ENCODE data around the gene RAP1GAP2. TPM values are rescaled to one million over a fixed set of nuclear protein-coding genes. Genes with fewer than 3 reads are reported as not detected.

RAP1GAP2 gene
- total RNA-seq, 2 donors from 2014 or later, result 22.4 to 32.9 TPM

DNA sequence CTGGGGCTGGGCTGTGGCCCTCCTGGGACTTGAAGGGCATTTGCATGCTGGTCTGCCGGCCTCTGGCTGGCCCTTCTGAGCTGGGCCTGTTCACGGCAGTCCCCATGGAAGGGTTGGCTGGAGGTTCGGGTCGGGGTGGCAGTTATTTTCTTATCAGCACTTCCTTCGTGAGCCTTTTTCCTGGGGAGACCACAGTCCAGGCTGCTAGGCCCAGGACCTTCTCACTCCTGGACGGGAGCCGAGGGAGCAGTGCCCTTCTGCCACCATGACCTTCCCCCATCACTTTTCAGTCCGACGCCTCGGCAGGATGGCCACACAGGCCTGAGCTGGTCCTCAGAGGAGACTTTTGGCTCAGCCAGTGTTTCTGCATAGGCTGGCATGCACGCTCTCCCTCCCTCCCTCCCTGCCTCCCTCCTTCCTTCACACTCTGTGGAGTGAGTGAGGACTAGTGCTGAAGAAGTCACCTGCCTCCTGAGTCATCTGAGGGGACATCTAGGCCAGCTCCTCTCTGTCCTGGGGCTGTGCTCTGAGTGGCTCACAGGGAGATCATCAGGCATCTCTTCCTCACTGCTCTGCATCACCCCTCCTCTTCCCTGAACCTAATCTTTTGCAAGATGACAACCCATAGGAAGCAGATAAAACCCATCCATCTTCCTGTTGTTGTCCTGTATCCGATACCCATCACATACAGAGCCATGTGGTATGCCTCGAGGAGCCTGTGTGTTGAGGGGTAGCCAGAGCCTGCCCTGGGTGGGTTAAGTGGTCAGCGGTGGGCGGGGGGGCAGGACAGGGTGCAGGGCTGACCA, 109.7 kb downstream of the RAP1GAP2 start:
- Histone ChIP-seq H3K4me3 (no peak overlapping the region), H3K27ac (peak overlapping the region; percentile 83 to 94), H3K9me3 (no peaks in the 10 kb centered on the region), H3K4me1 (peaks cover 0 to 79% of the 10 kb centered on the region in 2 donors), H3K27me3 (no peaks in the 10 kb centered on the region), H3K36me3 (no peaks in the 10 kb centered on the region)
- TF ChIP-seq, protein P1, sequence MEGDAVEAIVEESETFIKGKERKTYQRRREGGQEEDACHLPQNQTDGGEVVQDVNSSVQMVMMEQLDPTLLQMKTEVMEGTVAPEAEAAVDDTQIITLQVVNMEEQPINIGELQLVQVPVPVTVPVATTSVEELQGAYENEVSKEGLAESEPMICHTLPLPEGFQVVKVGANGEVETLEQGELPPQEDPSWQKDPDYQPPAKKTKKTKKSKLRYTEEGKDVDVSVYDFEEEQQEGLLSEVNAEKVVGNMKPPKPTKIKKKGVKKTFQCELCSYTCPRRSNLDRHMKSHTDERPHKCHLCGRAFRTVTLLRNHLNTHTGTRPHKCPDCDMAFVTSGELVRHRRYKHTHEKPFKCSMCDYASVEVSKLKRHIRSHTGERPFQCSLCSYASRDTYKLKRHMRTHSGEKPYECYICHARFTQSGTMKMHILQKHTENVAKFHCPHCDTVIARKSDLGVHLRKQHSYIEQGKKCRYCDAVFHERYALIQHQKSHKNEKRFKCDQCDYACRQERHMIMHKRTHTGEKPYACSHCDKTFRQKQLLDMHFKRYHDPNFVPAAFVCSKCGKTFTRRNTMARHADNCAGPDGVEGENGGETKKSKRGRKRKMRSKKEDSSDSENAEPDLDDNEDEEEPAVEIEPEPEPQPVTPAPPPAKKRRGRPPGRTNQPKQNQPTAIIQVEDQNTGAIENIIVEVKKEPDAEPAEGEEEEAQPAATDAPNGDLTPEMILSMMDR (IDR thresholded peaks at IDR 0.05), result no peak
- no peak for DNase-seq (ENCODE audit: low spot score)

DNA sequence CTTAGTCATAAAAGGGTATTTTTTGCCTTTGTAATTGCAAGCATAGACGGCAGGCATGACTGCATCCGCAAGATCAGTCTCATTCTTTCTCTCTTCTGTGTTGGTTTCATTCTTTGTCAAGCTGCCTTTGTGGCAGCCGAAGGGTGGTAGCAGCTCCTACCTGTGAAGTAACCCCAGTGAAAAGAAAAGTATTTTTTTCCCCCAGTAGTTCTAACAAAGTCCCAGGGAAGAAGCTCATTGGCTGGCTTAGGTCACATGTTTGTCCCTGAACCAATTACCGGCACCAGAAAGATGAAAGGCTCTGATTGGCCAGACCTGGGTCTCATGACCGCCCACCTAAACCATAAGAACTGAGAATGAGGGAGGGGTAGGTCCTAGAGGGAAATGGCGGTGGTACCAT, 110.7 kb downstream of the RAP1GAP2 start:
- TF ChIP-seq, protein P1 (IDR thresholded peaks at IDR 0.05), result no peak
- H3K4me3 ChIP-seq, result no peak overlapping the region
- H3K9me3 ChIP-seq, result no peaks in the 10 kb centered on the region
- H3K36me3 ChIP-seq, result no peaks in the 10 kb centered on the region
- no peaks in the 10 kb centered on the region for H3K27me3 ChIP-seq
- peak overlapping the region; percentile 83 to 94 for H3K27ac ChIP-seq
- DNase-seq (ENCODE audit: low spot score), result no peak
- peaks cover 0 to 82% of the 10 kb centered on the region in 2 donors for H3K4me1 ChIP-seq

DNA sequence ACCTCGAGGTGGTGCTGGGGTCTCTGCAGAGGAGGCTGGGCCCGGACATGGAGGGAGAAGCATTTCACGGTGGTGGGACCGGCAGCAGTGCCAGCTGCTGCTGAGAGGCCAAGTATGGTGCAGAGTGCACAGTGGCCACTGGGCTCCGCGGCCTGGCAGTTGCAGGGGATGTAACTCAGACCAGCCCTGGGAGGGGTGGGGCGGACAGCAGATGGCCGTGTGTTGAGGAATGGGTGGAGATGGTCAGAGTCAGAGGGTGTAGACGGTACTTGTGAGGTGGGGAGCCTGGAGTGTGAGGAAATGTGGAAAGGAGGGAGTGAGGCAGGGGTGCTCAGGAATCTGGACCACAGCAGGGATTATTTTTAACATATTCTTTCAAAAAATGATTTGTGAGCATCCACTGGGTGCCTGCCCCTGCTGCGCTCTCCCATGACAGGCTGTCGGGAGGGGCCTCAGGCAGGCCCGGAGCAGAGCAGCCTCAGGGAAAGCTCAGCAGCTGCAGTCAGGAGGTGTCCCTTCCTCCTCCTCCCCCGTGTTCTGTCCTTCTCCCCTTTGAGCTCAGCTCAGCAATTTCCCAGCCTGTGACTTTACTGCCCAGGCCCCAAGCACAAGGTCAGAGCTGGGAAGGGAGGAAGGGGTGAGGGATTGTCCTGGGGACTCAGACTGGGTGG, 113.1 kb downstream of the RAP1GAP2 start:
- Histone ChIP-seq H3K27ac (peak overlapping the region; percentile 50 to 67), H3K9me3 (no peaks in the 10 kb centered on the region), H3K4me1 (peaks cover 0 to 64% of the 10 kb centered on the region in 2 donors), H3K4me3 (no peak overlapping the region), H3K27me3 (no peaks in the 10 kb centered on the region), H3K36me3 (no peaks in the 10 kb centered on the region)
- TF ChIP-seq, protein P1 (IDR thresholded peaks at IDR 0.05), result no peak
- DNase-seq (ENCODE audit: low spot score), result no peak

DNA sequence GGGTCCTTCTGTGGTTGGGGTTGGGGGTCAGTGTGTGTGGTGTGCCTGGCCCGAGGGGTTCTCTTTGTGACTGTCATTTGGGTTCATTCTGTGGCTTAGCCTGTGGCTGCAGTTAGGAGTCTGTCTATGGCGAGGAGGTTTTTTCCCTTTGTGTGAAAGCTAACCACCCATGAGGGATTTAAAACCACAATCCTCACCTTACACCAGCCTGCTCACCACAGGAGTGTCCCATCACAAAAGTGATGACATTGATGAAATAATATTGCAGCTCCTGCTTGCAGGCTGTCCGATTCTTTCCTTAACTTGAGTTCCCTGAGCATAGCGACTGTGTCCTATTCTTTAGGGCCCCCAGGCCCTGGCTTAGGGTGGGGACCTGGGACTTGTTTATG, 113.6 kb downstream of the RAP1GAP2 start:
- Histone ChIP-seq H3K27me3 (no peaks in the 10 kb centered on the region), H3K27ac (peak overlapping the region; percentile 50 to 67), H3K4me1 (peaks cover 0 to 59% of the 10 kb centered on the region in 2 donors), H3K9me3 (no peaks in the 10 kb centered on the region), H3K4me3 (no peak overlapping the region), H3K36me3 (no peaks in the 10 kb centered on the region)
- TF ChIP-seq, protein P1 (IDR thresholded peaks at IDR 0.05), result no peak
- DNase-seq (ENCODE audit: low spot score), result no peak

DNA sequence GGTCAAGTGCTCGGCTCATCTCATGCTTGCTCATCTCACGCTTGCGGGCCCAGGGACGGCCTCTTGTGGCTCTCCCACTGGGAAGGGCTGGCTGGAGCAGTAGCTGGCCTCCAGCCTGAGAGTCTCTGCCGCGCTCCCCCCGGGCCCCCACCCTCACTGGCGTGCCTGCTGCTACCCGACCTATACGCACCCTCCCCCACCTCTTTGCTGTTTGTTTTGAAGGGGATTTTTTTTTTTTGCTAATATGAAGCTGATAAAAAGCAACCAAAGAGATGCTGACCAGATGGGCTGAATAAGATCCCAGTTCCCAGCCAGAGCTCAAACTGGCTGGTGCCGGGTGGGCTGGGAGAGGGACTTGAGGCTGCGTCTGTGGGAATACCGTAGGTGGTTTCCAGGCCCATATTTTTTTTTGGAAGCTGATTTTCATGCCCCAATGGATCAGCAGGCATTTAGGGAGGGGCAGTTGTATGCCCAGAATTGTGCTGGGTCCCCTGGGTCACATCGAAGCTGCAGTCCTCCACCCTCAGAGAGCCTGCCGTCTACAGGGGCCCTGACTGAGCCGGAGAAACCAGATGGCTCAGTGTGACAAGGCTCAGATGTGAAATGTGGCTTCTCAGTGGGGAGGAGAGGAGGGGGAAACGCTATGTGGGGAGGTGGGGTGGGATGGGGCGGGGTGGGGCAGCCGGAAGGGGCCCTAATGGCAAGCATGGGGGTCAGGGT, 115.0 kb downstream of the RAP1GAP2 start:
- DNase-seq (ENCODE audit: low spot score), result no peak
- peak overlapping the region; percentile 50 to 67 for H3K27ac ChIP-seq
- TF ChIP-seq, protein P1 (IDR thresholded peaks at IDR 0.05), result no peak

More for the DNA sequence above, 115.0 kb downstream of the RAP1GAP2 start:
- Histone ChIP-seq H3K4me3 (no peak overlapping the region), H3K9me3 (no peaks in the 10 kb centered on the region), H3K4me1 (peaks cover 0 to 47% of the 10 kb centered on the region in 2 donors), H3K27me3 (no peaks in the 10 kb centered on the region), H3K36me3 (no peaks in the 10 kb centered on the region)
